Measurements from ENCODE around the gene NHS.

Gene NHS

DNA sequence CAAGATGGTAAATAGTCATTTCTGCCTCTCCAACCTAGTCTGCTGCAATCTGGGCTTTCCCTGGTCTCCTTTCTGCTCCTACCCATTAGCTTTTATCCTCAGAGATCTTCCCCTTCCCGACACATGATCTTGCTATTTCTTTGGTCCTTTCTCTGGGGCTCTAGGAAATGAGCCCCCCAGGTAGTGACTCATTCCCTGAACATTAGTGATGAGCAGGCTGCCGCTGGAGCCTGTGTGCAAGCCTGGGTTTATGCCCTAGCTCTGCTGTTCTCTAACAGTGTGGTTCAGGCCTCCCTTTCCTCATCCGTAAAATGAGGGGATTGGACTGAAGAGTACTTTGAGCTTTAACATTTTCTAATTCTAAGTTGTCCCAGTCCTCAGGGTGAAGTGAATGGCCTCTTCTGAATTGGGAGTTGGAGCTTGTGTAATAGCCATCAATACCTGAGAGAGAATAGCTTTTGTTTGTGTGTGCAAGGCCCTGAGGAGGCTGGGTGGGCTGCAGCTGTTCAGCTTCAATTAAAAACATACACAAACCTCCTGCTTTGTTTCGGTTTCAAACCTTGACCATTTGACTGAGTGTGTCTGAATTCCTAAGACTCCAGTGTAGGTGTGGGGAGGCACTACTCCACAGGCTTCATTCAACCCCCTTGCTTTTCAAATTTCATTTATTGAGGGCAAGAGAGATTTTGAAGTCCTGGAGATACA, 246.7 kb downstream of the NHS start:
- TF ChIP-seq, protein P1, sequence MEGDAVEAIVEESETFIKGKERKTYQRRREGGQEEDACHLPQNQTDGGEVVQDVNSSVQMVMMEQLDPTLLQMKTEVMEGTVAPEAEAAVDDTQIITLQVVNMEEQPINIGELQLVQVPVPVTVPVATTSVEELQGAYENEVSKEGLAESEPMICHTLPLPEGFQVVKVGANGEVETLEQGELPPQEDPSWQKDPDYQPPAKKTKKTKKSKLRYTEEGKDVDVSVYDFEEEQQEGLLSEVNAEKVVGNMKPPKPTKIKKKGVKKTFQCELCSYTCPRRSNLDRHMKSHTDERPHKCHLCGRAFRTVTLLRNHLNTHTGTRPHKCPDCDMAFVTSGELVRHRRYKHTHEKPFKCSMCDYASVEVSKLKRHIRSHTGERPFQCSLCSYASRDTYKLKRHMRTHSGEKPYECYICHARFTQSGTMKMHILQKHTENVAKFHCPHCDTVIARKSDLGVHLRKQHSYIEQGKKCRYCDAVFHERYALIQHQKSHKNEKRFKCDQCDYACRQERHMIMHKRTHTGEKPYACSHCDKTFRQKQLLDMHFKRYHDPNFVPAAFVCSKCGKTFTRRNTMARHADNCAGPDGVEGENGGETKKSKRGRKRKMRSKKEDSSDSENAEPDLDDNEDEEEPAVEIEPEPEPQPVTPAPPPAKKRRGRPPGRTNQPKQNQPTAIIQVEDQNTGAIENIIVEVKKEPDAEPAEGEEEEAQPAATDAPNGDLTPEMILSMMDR (IDR thresholded peaks at IDR 0.05; ENCODE audit: insufficient read depth, missing control alignments) = no peak
- DNase-seq (ENCODE audit: insufficient read length, low spot score) (no peak), FAIRE-seq (no peak)

- DNase-seq (ENCODE audit: insufficient read length, low spot score) (no peak), FAIRE-seq (no peak)
- TF ChIP-seq, protein P1 (IDR thresholded peaks at IDR 0.05; ENCODE audit: insufficient read depth, missing control alignments) = no peak
These were observed 247.3 kb downstream of the NHS start for GRCh38 chrX:17622331-17622730.

- FAIRE-seq = no peak
- TF ChIP-seq, protein P1 (IDR thresholded peaks at IDR 0.05; ENCODE audit: insufficient read depth, missing control alignments) = no peak
- DNase-seq (ENCODE audit: insufficient read length, low spot score) = no peak
These were observed 248.8 kb downstream of the NHS start for GRCh38 chrX:17623750-17624149.

DNA sequence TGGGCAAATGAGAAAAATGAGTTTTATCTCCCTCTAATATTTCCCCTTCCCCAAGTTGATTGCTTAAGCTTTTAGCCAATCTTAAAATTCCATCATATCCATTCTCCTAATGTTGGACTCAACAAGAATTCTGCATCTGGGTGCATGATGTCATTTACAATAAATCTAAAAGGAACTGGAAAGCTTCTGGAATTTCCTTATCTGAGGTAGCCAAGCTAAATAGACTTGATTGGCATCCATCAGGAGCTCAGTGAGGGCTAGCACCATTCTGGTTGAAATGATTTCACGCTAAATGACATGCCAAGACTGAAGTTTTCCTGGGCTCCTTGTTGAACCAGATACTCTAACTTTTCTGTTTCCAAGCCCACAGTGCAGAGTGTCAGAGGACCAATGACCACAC, 252.0 kb downstream of the NHS start:
- TF ChIP-seq, protein P1 (IDR thresholded peaks at IDR 0.05; ENCODE audit: insufficient read depth, missing control alignments) = no peak
- FAIRE-seq = no peak

DNA sequence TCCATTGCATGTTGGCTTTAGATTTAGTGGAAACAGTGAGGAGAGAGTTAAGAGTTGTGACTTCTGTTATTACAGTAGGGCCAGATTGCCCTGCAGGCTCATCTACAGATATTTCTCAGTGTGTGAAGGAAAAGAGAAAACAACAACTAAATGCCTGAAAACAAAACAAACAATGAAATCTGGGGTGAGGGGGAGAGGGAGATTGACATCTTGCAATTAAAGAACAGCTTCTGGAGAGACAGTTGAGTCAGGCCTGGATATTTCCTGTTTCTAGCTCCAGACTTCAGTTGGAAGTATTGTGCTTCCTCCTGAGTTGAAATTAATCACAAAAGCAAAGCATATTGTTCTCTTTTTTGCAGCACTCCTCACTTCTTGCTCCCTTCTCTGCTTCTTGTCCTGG, 254.0 kb downstream of the NHS start:
- no peak for FAIRE-seq
- TF ChIP-seq, protein P1 (IDR thresholded peaks at IDR 0.05; ENCODE audit: insufficient read depth, missing control alignments) = no peak

More for the DNA sequence above, 252.0 kb downstream of the NHS start:
- no peak for DNase-seq (ENCODE audit: insufficient read length, low spot score)

GRCh38 chrX:17629519-17629918, 254.5 kb downstream of the NHS start:
- DNase-seq (ENCODE audit: insufficient read length, low spot score) = no peak
- TF ChIP-seq, protein P1 (IDR thresholded peaks at IDR 0.05; ENCODE audit: insufficient read depth, missing control alignments) = no peak
- no peak for FAIRE-seq

More for the DNA sequence above, 254.0 kb downstream of the NHS start:
- no peak for DNase-seq (ENCODE audit: insufficient read length, low spot score)

- FAIRE-seq (peak; percentile 60), DNase-seq (ENCODE audit: insufficient read length, low spot score) (no peak)
- TF ChIP-seq, protein P1 (IDR thresholded peaks at IDR 0.05; ENCODE audit: insufficient read depth, missing control alignments) = no peak
These were observed 256.6 kb downstream of the NHS start for GRCh38 chrX:17631647-17632046.

Measured in D721Med (cell line).